Panc1 (cell line): ENCODE measurements around the gene LELP1. TPM values are rescaled to one million over a fixed set of nuclear protein-coding genes. Genes with fewer than 3 reads are reported as not detected.
"Not testable (repeated sequence)": the region's sequence is repeated elsewhere in the genome, so short reads cannot be mapped to it uniquely, and the experiment has no call there.

Source experiments
- ATAC-seq: fragments of 200-7000 bp; cut with Tn5 transposase; 2 replicates; pipeline ENCODE4 v1.9.1; 2020; ENCODE audit warnings: mild to moderate bottlenecking, moderate library complexity
- BruUV-seq: library from RNA; stranded (reverse); fragments of 400-500 nt; replicated peaks from 2 replicates; lab custom pipeline; 2021; lab: Mats Ljungman, UMichigan
- CTCF ChIA-PET: fragments of 300-600 bp; sonication (Branson Sonifier 250); formaldehyde crosslinking; loops from one replicate; lab custom pipeline; 2022; ENCODE audit warnings: antibody characterized with exemption; lab: Charles Lee
- POLR2A ChIA-PET: fragments of 300-600 bp; sonication (Branson Sonifier 250); formaldehyde crosslinking; loops from one replicate; lab custom pipeline; 2022; ENCODE audit warnings: antibody characterized with exemption; lab: Charles Lee
- DNase-seq: peaks from one replicate; pipeline ENCODE4 v3.0.0-alpha.2; 2010; ENCODE audit warnings: low read depth, low spot score
- H3K27ac ChIP-seq: 2 replicates; pipeline ENCODE4 v1.5.1; 2011; ENCODE audit warnings: mild to moderate bottlenecking, low read length, inconsistent platforms
- H3K27me3 ChIP-seq: fragments of 200-500 bp; sonication (Bioruptor generic); 2 replicates; pipeline ENCODE4 v1.6.0; 2014; ENCODE audit warnings: low read length, inconsistent platforms; ENCODE audit not compliant: control insufficient read depth, insufficient read depth
- H3K36me3 ChIP-seq: fragments of 200-500 bp; sonication (Bioruptor generic); 2 replicates; pipeline ENCODE4 v1.5.1; 2014; ENCODE audit warnings: inconsistent platforms, mild to moderate bottlenecking, low read length, moderate library complexity; ENCODE audit not compliant: control insufficient read depth, insufficient read depth
- H3K4me1 ChIP-seq: 2 replicates; pipeline ENCODE4 v1.5.1; 2011; ENCODE audit warnings: inconsistent platforms, mild to moderate bottlenecking, low read length, moderate library complexity; ENCODE audit not compliant: control insufficient read depth, insufficient read depth
- H3K4me3 ChIP-seq, 2 experiments: 2 replicates each; pipeline ENCODE4 v1.5.1; 2011 to 2012; ENCODE audit warnings: low read depth in 2 of 2, low read length in 2 of 2, mild to moderate bottlenecking in 2 of 2, inconsistent platforms in 1 of 2, moderate library complexity in 1 of 2
- H3K9me3 ChIP-seq: fragments of 200-500 bp; sonication (Bioruptor generic); 2 replicates; pipeline ENCODE4 v1.5.1; 2014; ENCODE audit warnings: low read depth, mild to moderate bottlenecking, inconsistent platforms, low read length, moderate library complexity; ENCODE audit not compliant: control insufficient read depth, insufficient read depth
- POLR2AphosphoS5 ChIP-seq: IDR thresholded peaks from 2 replicates; pipeline ENCODE4 v1.6.1; 2012; ENCODE audit warnings: mild to moderate bottlenecking, low read depth, low read length, moderate library complexity
- SIN3A ChIP-seq: IDR thresholded peaks from 2 replicates; pipeline ENCODE4 v1.6.1; 2012; ENCODE audit warnings: low read depth, mild to moderate bottlenecking, low read length, moderate library complexity, borderline replicate concordance; ENCODE audit not compliant: insufficient read depth
- TCF7L2 ChIP-seq: IDR thresholded peaks from 2 replicates; pipeline ENCODE4 v1.6.1; 2011; ENCODE audit warnings: mild to moderate bottlenecking, low read depth, low read length, inconsistent platforms
- in situ Hi-C: cut with HindIII; loops from 2 replicates; pipeline ENCODE4 v1.10.0; 2016; ENCODE audit warnings: low sequenced_read_pairs, low pct_unique_long_range_greater_than_20kb
- intact Hi-C: fragments of 100-400 bp; cut with micrococcal nuclease; formaldehyde crosslinking; loops from one replicate; pipeline ENCODE4 v1.10.0; 2022; ENCODE audit not compliant: unreplicated experiment
- total RNA-seq: library from RNA; stranded (reverse); gene quantifications from one replicate; pipeline ENCODE4 v1.2.1, GENCODE V29; 2021; ENCODE audit not compliant: unreplicated experiment
- TF ChIP-seq, protein P1 (sequence below), 2 experiments: IDR thresholded peaks; 2 replicates each; pipeline ENCODE4 v1.6.1; 2011 to 2012; ENCODE audit warnings: low read depth in 2 of 2, control low read depth in 1 of 2, low read length in 1 of 2, mild to moderate bottlenecking in 1 of 2, moderate library complexity in 1 of 2; ENCODE audit not compliant: insufficient read depth in 1 of 2
- TF ChIP-seq, protein P2 (sequence below): fragments of 450-650 bp; IDR thresholded peaks from 2 replicates; pipeline ENCODE4 v1.5.1; 2017; ENCODE audit warnings: mild to moderate bottlenecking

The LELP1 gene
- total RNA-seq, 1 experiment from 2014 or later, result not detected

GRCh38 chr1:153228491-153228890, 25.3 kb downstream of the LELP1 start:
- CTCF ChIA-PET, result interaction anchor here (0.6 kb wide), 1 partner anchor 1062 kb away, joined by 3 read pairs; no protein-coding TSS in a partner anchor
- POLR2A ChIA-PET, result no interaction called here
- H3K27ac ChIP-seq, result no peak overlapping the region
- intact Hi-C loops, result loop anchor here (10.0 kb wide), 1 partner anchor 574 kb away; no protein-coding TSS in a partner anchor
- H3K27me3 ChIP-seq, result peaks cover 5% of the 10 kb centered on the region; the same call in 1 of the 2 replicates
- H3K4me1 ChIP-seq, result no peaks in the 10 kb centered on the region; the same call in 1 of the 2 replicates
- H3K36me3 ChIP-seq, result no peaks in the 10 kb centered on the region
- no peaks in the 10 kb centered on the region for H3K9me3 ChIP-seq
- TF ChIP-seq SIN3A (no peak), POLR2AphosphoS5 (no peak), TCF7L2 (no peak)
- TF ChIP-seq, protein P1, sequence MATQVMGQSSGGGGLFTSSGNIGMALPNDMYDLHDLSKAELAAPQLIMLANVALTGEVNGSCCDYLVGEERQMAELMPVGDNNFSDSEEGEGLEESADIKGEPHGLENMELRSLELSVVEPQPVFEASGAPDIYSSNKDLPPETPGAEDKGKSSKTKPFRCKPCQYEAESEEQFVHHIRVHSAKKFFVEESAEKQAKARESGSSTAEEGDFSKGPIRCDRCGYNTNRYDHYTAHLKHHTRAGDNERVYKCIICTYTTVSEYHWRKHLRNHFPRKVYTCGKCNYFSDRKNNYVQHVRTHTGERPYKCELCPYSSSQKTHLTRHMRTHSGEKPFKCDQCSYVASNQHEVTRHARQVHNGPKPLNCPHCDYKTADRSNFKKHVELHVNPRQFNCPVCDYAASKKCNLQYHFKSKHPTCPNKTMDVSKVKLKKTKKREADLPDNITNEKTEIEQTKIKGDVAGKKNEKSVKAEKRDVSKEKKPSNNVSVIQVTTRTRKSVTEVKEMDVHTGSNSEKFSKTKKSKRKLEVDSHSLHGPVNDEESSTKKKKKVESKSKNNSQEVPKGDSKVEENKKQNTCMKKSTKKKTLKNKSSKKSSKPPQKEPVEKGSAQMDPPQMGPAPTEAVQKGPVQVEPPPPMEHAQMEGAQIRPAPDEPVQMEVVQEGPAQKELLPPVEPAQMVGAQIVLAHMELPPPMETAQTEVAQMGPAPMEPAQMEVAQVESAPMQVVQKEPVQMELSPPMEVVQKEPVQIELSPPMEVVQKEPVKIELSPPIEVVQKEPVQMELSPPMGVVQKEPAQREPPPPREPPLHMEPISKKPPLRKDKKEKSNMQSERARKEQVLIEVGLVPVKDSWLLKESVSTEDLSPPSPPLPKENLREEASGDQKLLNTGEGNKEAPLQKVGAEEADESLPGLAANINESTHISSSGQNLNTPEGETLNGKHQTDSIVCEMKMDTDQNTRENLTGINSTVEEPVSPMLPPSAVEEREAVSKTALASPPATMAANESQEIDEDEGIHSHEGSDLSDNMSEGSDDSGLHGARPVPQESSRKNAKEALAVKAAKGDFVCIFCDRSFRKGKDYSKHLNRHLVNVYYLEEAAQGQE (IDR thresholded peaks at IDR 0.05; ENCODE audit: insufficient read depth in 1 of 2, low read depth in 2 of 2, low read length in 1 of 2), result no peak
- TF ChIP-seq, protein P2, sequence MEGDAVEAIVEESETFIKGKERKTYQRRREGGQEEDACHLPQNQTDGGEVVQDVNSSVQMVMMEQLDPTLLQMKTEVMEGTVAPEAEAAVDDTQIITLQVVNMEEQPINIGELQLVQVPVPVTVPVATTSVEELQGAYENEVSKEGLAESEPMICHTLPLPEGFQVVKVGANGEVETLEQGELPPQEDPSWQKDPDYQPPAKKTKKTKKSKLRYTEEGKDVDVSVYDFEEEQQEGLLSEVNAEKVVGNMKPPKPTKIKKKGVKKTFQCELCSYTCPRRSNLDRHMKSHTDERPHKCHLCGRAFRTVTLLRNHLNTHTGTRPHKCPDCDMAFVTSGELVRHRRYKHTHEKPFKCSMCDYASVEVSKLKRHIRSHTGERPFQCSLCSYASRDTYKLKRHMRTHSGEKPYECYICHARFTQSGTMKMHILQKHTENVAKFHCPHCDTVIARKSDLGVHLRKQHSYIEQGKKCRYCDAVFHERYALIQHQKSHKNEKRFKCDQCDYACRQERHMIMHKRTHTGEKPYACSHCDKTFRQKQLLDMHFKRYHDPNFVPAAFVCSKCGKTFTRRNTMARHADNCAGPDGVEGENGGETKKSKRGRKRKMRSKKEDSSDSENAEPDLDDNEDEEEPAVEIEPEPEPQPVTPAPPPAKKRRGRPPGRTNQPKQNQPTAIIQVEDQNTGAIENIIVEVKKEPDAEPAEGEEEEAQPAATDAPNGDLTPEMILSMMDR, result no peak
- no TSS peak for BruUV-seq
- no peak for ATAC-seq
- in situ Hi-C loops, result no loop called here
- DNase-seq, result no peak
- H3K4me3 ChIP-seq, result no peak overlapping the region

- TF ChIP-seq, protein P2, result peak; percentile 75
- DNase-seq, POLR2A ChIA-PET, H3K36me3 ChIP-seq, H3K27ac ChIP-seq, H3K9me3 ChIP-seq, H3K27me3 ChIP-seq, H3K4me3 ChIP-seq, H3K4me1 ChIP-seq, BruUV-seq, in situ Hi-C loops: not testable (repeated sequence)
- intact Hi-C loops, result loop anchor here (10.0 kb wide), 1 partner anchor 574 kb away; no protein-coding TSS in a partner anchor
- CTCF ChIA-PET, result interaction anchor here (0.6 kb wide), 1 partner anchor 1063 kb away, joined by 3 read pairs; no protein-coding TSS in a partner anchor
- ATAC-seq, result peak; percentile 81
Observed at GRCh38 chr1:153229076-153229829, 26.0 kb downstream of the LELP1 start.
